Fibroblast of skin of back (primary cell): ENCODE data around the gene RAPGEF2.
"Not testable (repeated sequence)": the region's sequence is repeated elsewhere in the genome, so short reads cannot be mapped to it uniquely, and the experiment has no call there.

Source experiments
- DNase-seq: peaks from one replicate; pipeline ENCODE4 v3.0.0-alpha.2; 2013

The RAPGEF2 gene

GRCh38 chr4:159248384-159249178, 145.7 kb downstream of the RAPGEF2 start:
- DNase-seq: peak; percentile 86

- DNase-seq: no peak
Observed at GRCh38 chr4:159250751-159251325, 148.0 kb downstream of the RAPGEF2 start.

GRCh38 chr4:159251580-159251979, 148.7 kb downstream of the RAPGEF2 start:
- not testable (repeated sequence) for DNase-seq

DNA sequence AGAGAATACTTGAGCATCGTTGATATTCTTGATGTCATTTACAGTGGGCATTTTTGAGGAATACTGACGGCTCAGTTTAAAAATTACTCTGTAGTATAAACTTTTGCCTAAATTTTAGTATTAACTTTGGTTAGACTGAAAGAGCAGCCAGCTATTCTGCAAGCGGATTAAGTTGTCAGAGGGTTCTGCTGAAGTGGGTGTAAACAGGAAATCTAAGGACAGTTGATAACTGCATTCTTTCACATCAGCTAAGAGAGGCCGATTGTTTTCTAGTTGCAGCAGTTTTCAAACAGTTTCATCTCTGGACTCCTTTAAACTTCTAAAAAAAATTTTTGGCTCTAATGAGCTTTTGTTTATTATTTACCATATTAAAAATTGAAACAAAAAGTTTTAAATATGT, 149.6 kb downstream of the RAPGEF2 start:
- no peak for DNase-seq

DNA sequence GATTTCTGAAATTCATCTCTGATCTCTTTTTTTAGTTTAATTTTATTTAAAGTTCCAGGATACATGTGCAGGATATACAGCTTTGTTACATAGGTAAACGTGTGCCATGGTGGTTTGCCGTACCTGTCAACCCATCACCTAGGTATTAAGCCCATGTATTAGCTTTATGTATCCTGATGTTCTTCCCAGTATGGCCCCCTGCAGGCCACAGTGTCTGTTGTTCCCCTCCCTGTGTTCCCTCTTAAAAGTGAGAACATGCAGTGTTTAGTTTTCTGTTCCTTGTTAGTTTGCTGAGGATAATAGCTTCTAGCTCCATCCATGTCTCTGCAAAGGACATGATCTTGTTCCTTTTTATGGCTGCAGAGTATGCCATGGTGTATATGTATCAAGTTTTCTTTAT, 153.2 kb downstream of the RAPGEF2 start:
- no peak for DNase-seq

DNA sequence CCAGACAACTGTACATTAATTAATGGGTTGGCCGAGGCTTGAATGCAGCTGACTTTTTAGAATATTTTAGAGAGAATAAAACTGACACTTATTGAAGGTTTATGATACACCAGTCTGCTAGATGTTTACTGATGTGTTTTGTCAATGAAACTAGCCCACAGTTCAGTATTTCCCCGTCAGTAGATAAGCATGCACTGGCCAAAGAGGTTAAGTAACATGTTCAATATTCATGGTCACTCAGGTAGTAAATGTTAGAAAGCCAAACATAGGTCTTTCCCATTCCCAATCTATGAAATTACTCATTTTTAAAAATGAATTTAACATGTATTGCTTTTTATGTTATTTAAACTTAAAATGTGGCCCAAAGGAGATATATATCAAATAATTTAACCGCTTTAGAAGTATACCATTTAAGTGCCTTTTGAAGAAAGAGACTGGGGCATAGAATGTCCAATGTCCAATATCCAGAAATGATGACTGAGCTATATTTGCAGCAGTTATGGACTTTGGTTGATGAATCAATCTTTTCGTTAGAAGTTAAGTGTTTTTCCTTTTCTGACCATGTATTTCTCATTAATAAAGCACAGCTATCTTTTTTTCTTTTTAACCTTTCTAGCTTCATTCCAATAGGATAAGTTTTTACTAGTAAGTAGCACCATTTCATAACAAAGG, 156.1 kb downstream of the RAPGEF2 start:
- DNase-seq: no peak

- DNase-seq: no peak
Observed at GRCh38 chr4:159264057-159264456, 161.2 kb downstream of the RAPGEF2 start.

DNA sequence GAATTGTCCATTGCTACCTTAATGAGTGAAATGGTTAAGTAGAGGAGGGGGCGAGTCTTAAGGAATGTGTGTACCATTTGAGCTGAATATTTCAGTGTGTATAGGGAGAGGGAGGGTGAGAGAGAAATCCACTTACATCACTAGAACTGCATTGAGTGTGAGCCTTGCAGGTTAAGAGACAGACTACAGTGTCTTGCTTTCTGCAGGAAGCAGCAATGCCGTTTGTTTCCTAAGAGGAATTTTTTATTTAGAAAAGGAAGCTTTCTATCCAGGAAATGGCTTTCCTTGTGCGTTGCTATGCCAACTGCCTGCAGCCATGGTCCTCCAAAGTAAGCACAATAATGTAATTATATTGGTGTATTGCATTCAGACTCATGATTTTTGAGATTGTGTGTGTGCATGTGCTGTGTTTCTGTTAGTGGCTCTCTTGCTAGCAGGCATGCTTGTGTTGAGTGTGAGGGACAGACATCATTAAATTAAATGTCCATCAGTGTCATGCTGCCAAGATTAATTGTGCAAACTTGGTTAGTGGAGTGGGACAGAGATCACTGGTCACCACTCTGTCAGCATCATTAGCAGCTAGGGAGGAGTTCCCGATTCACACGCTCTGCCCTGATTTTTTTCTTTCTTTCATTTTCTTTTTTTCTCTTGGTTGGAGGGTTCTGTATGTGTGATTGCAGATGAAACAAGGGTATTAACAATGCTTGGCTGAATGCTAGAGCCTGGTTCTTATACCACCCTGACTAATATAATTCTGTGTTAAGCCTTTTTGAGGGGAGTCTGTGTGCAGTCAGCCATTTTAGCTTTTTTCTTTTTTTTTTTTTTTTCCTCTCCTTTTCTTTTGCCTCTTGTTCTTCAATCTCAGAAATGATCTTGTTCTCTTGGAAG, 164.3 kb downstream of the RAPGEF2 start:
- peak; percentile 34 for DNase-seq

- no peak for DNase-seq
Observed at GRCh38 chr4:159267869-159268285, 165.0 kb downstream of the RAPGEF2 start.

DNA sequence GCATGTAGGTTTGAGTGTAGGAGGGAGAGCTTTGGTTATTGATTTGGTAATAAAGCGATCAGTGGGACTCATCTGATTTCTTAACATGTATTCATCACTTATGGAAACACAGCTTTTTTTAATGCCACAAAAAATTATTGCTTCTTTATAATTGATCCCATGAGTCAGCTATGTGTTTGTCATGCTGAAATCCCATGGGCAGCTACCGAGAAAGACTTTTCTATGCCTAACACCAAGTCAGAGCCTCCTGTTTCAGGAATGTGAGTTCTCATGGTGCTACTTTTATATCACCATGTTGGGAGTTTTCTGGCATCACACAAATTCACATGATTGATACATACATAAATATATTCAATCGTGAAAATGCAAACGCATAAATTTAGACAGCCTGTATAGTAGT, 165.7 kb downstream of the RAPGEF2 start:
- peak; percentile 38 for DNase-seq

- no peak for DNase-seq
Observed at GRCh38 chr4:159269116-159269515, 166.2 kb downstream of the RAPGEF2 start.

- no peak for DNase-seq
Observed at GRCh38 chr4:159269956-159270355, 167.1 kb downstream of the RAPGEF2 start.

DNA sequence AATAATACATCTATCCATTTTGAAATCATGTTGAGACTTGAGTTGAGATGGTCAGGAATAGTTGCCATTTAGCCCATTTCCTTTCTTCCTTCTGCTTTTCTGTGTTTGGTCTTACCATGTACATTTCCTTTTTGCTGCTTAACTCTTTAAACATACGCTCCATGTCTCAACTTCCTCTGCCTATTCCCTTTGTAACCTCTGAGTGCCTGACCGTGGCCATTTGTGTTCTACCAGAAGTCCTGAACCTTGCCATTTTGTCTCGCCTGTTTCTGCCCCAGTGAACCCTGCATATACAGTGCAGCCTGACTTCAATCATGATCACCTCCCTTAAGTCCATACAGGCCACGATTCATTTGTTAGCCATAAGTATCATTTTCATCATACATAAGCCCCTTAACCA, 169.0 kb downstream of the RAPGEF2 start:
- no peak for DNase-seq

- DNase-seq: peak; percentile 57
Observed at GRCh38 chr4:159272273-159273140, 169.6 kb downstream of the RAPGEF2 start.

DNA sequence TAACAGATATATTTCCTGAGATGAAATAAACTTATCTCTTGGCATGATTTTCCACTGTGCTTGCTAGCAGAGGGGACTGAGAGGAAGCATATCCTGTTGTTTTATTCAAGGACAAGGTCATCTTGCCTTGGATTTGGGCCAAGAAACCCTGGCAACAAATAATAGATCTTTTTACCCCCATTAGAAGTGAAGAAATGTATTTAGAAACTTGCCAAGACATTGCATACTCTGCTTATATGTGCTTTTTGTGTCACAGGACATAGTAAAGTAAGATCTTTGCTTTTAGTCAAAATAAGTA, 170.2 kb downstream of the RAPGEF2 start:
- peak; percentile 36 for DNase-seq

GRCh38 chr4:159273841-159274240, 171.0 kb downstream of the RAPGEF2 start:
- DNase-seq: no peak

DNA sequence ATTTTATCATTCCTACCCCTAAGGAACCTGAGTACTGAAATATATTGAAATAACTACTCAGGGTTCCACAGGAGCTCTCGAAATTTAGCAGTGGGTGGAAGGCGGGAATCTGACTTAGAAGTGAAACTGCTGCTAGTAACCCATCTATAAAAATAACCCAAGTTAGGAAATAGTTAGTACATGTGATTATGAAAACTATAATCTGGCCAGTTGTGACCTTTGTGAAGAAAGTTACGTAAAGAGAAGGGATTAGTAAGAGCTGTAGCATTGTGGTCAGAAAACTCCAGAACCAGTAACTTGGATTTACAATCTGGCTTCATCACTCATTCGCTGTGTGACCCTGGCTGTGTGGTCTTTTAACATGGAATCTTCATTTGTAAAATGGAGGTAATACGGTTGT, 175.5 kb downstream of the RAPGEF2 start:
- DNase-seq: no peak

DNA sequence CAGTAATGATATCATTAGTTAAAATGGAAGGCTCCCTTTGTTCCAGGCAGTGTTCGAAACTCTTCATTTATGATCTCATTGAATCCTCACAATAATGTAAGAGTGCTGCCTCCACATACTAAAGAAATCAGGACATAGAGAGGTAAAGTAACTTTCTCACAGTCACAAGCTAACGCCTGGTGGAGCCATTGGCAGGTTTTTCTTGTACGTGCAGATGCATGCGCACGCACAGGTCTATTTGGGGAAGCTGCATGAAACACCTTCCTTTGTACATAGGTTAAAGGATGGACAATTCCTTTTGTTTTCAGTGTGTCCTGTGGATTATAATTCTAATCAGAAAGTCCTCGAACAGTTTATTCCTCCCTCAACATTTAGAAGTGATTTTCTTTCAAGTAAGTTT, 176.2 kb downstream of the RAPGEF2 start:
- no peak for DNase-seq

DNA sequence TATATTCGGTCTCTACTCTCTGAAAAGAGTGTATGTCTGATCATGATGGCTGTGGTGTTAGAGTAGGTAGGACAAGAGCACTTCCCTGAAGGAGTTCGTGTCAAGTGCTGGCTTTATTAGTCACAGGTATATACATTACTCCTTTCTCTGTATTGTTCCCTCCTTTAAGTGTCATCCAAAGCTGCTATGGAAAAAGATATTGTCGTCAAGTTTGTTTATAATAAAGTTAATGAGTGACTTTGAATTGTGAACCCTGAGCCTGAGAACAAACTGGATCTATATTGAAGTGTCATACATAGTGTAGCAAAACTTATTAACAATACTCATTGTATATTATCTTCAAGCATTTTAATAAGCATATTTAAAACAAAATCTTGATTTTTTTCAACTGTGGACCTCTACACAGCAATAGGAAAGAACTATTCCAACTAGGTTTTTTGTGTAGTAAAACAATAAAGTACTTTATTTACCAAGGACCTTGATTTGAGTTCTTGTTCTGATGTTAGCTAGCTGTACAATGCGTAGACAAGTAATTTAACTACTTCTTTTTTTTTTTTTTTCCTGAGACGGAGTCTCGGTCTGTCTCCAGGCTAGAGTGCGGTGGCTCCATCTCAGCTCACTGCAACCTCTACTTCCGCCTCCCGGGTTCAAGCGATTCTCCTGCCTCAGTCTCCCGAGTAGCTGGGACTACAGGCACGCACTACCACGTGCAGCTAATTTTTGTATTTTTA, 177.7 kb downstream of the RAPGEF2 start:
- DNase-seq: no peak

DNA sequence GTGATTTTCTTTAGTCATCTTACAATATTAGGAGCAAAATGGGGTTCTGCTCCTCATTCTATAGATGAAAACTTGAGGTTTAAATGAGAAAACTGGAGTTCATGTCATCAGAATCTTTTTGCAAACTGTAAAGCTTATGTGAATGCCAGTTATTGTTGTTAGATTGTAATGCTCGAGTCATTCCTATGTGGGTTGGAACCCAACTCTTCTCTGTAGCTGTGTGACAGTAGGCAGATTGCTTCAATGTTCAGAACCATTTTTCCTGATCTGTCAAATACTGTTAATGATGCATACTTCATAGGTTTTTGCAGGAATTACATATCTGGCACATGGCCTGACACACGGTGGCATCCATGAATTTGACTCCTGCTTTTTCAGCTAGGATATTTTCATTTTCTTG, 178.9 kb downstream of the RAPGEF2 start:
- peak; percentile 62 for DNase-seq

DNA sequence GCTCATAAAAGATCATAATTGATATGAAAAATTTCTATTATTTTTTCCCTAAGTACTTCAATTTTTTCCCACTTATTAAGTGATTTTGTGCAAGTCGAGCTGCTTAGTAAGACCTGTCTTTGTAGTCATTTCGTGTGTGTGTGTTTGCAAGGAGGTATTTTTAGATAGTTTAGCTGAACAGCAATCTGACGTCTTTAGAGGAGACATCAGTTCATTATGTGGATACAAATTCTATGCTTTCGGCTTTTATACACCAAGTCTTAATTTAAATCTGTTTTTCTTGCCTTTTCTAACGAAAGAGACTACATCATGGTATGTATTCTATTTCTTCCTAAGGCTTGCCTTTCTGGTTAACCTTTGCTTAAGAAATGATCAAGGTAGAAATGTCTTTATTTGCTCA, 179.4 kb downstream of the RAPGEF2 start:
- DNase-seq: no peak
